GM23248 (cell line): Measurements from ENCODE around the gene SLC9A9. TPM values are rescaled to one million over a fixed set of nuclear protein-coding genes. Genes with fewer than 3 reads are reported as not detected.

Source experiments
- DNase-seq: peaks from one replicate; pipeline ENCODE4 v3.0.0-alpha.2; 2015
- H2AFZ ChIP-seq: fragments of 200-600 bp; sonication (generic); 2 replicates; pipeline ENCODE4 v1.6.1; 2016; ENCODE audit warnings: antibody characterized with exemption
- H3F3A ChIP-seq: fragments of 200-600 bp; sonication (generic); 2 replicates; pipeline ENCODE4 v1.6.1; 2016; ENCODE audit warnings: mild to moderate bottlenecking, antibody characterized with exemption, mixed run types; ENCODE audit not compliant: insufficient read depth
- H3K27ac ChIP-seq: fragments of 200-600 bp; sonication (generic); 2 replicates; pipeline ENCODE4 v1.5.1; 2016; ENCODE audit warnings: mild to moderate bottlenecking
- H3K27me3 ChIP-seq: fragments of 200-600 bp; sonication (generic); replicated peaks from 2 replicates; pipeline ENCODE4 v1.6.1; 2016; ENCODE audit warnings: mild to moderate bottlenecking; ENCODE audit not compliant: insufficient read depth
- H3K36me3 ChIP-seq: fragments of 200-600 bp; sonication (generic); 2 replicates; pipeline ENCODE4 v1.6.1; 2016; ENCODE audit warnings: low read depth, mild to moderate bottlenecking
- H3K4me1 ChIP-seq: fragments of 200-600 bp; sonication (generic); 2 replicates; pipeline ENCODE4 v1.6.1; 2016; ENCODE audit warnings: mild to moderate bottlenecking; ENCODE audit not compliant: insufficient read depth
- H3K4me2 ChIP-seq: fragments of 200-600 bp; sonication (generic); one replicate; pipeline ENCODE4 v1.6.1; 2016; ENCODE audit warnings: mild to moderate bottlenecking; ENCODE audit not compliant: unreplicated experiment
- H3K4me3 ChIP-seq: fragments of 200-600 bp; sonication (generic); 2 replicates; pipeline ENCODE4 v1.5.1; 2016; ENCODE audit warnings: mild to moderate bottlenecking
- H3K79me2 ChIP-seq: fragments of 200-600 bp; sonication (generic); 2 replicates; pipeline ENCODE4 v1.6.1; 2016; ENCODE audit warnings: mild to moderate bottlenecking; ENCODE audit not compliant: insufficient read depth
- H3K9ac ChIP-seq: fragments of 200-600 bp; sonication (generic); 2 replicates; pipeline ENCODE4 v1.6.1; 2016; ENCODE audit warnings: mild to moderate bottlenecking
- H3K9me2 ChIP-seq: fragments of 200-600 bp; sonication (generic); 2 replicates; pipeline ENCODE4 v1.6.1; 2016; ENCODE audit warnings: mixed run types, mild to moderate bottlenecking, moderate library complexity; ENCODE audit not compliant: insufficient read depth
- H3K9me3 ChIP-seq: fragments of 200-600 bp; sonication (generic); one replicate; pipeline ENCODE4 v1.6.1; 2017; ENCODE audit warnings: low read depth
- H4K20me1 ChIP-seq: fragments of 200-600 bp; sonication (generic); 2 replicates; pipeline ENCODE4 v1.6.0; 2016; ENCODE audit not compliant: insufficient read depth
- EZH2 ChIP-seq: fragments of 200-600 bp; sonication (generic); IDR thresholded peaks from 2 replicates; pipeline ENCODE4 v1.6.1; 2018; ENCODE audit warnings: antibody characterized with exemption, mild to moderate bottlenecking; ENCODE audit not compliant: insufficient read depth, poor library complexity, severe bottlenecking
- EZH2phosphoT487 ChIP-seq: fragments of 200-600 bp; sonication (generic); IDR thresholded peaks from 2 replicates; pipeline ENCODE4 v1.6.1; 2018; ENCODE audit warnings: antibody characterized with exemption, moderate library complexity, mild to moderate bottlenecking, low read depth; ENCODE audit not compliant: insufficient read depth
- WGBS, 2 experiments: methylation state at CpG; one replicate each; pipeline ENCODE4 v1.1.6; 2015 to 2017; ENCODE audit warnings: low lambda C conversion rate in 2 of 2, low coverage in 1 of 2; ENCODE audit errors: missing lambda C conversion rate in 2 of 2; 5-methylcytosine and 5-hydroxymethylcytosine counted together
- in situ Hi-C: fragments of 300-500 bp; cut with MboI; formaldehyde crosslinking; loops from 2 replicates; pipeline ENCODE4 v1.15.0; 2020
- polyA plus RNA-seq: library from polyadenylated mRNA; unstranded; fragments of >200 nt; fragmentation: Nextera tagmentation; extraction: Ambion mirVana; gene quantifications from 2 replicates; pipeline ENCODE4 v1.2.1, GENCODE V29; 2016
- total RNA-seq: library from RNA; depleted of rRNA; stranded (reverse); fragments of >200 nt; shearing (Covaris generic); gene quantifications from 2 replicates; pipeline ENCODE4 v1.2.3, GENCODE V29; 2014

Gene SLC9A9
- total and polyA plus RNA-seq, 2 experiments from 2014 or later = 2.8 to 3.2 TPM

- no peak overlapping the region for H3K9ac ChIP-seq
- H2AFZ ChIP-seq = no peak overlapping the region
- WGBS, 2 experiments = 44 to 50% methylated on average over 2 of the region's 2 CpGs
- DNase-seq = no peak
- no peaks in the 10 kb centered on the region for H3K27me3 ChIP-seq
- no peaks in the 10 kb centered on the region for H3K79me2 ChIP-seq
- no peaks in the 10 kb centered on the region for H3K4me1 ChIP-seq
- no peaks in the 10 kb centered on the region for H3K36me3 ChIP-seq
- H3F3A ChIP-seq = no peaks in the 10 kb centered on the region
- no peak overlapping the region for H3K4me3 ChIP-seq
- H3K9me2 ChIP-seq = no peaks in the 10 kb centered on the region
- H3K9me3 ChIP-seq = no peaks in the 10 kb centered on the region
- H3K4me2 ChIP-seq = no peak overlapping the region
- in situ Hi-C loops = no loop called here
- no peak overlapping the region for H3K27ac ChIP-seq
- H4K20me1 ChIP-seq = no peaks in the 10 kb centered on the region
- TF ChIP-seq EZH2 = no peak
- no peak for TF ChIP-seq EZH2phosphoT487
Observed at GRCh38 chr3:143795874-143796273, 52.4 kb downstream of the SLC9A9 start.

- H3K36me3 ChIP-seq = no peaks in the 10 kb centered on the region
- no peaks in the 10 kb centered on the region for H3K27me3 ChIP-seq
- H3K4me3 ChIP-seq = no peak overlapping the region
- no peak overlapping the region for H3K4me2 ChIP-seq
- DNase-seq = no peak
- no peaks in the 10 kb centered on the region for H4K20me1 ChIP-seq
- in situ Hi-C loops = no loop called here
- no peak overlapping the region for H3K9ac ChIP-seq
- no peaks in the 10 kb centered on the region for H3K9me2 ChIP-seq
- H3K4me1 ChIP-seq = no peaks in the 10 kb centered on the region
- H3F3A ChIP-seq = no peaks in the 10 kb centered on the region
- H3K27ac ChIP-seq = no peak overlapping the region
- 75 to 81% methylated on average over 6 of the region's 6 CpGs for WGBS, 2 experiments
- H2AFZ ChIP-seq = no peak overlapping the region
- no peaks in the 10 kb centered on the region for H3K79me2 ChIP-seq
- no peaks in the 10 kb centered on the region for H3K9me3 ChIP-seq
- TF ChIP-seq EZH2 (no peak), EZH2phosphoT487 (no peak)
Observed at GRCh38 chr3:143794793-143795462, 53.3 kb downstream of the SLC9A9 start.

- no peak for TF ChIP-seq EZH2phosphoT487
- no peak for TF ChIP-seq EZH2
- no peak overlapping the region for H3K4me2 ChIP-seq
- H3K36me3 ChIP-seq = no peaks in the 10 kb centered on the region
- no peaks in the 10 kb centered on the region for H3K27me3 ChIP-seq
- H3K27ac ChIP-seq = no peak overlapping the region
- H3K9me2 ChIP-seq = no peaks in the 10 kb centered on the region
- H2AFZ ChIP-seq = no peak overlapping the region
- in situ Hi-C loops = no loop called here
- no peaks in the 10 kb centered on the region for H3K4me1 ChIP-seq
- H3K9ac ChIP-seq = no peak overlapping the region
- no peak for DNase-seq
- WGBS, 2 experiments = 23 to 28% methylated on average over 3 of the region's 3 CpGs
- H3K79me2 ChIP-seq = no peaks in the 10 kb centered on the region
- no peaks in the 10 kb centered on the region for H3F3A ChIP-seq
- H3K9me3 ChIP-seq = no peaks in the 10 kb centered on the region
- no peak overlapping the region for H3K4me3 ChIP-seq
- H4K20me1 ChIP-seq = no peaks in the 10 kb centered on the region
Observed at GRCh38 chr3:143793971-143794370, 54.3 kb downstream of the SLC9A9 start.

- no peak for DNase-seq
- Histone ChIP-seq H3K4me3 (no peak overlapping the region), H3K4me2 (no peak overlapping the region)
Observed at GRCh38 chr3:143791386-143791785, 56.9 kb downstream of the SLC9A9 start.

More at GRCh38 chr3:143791386-143791785, 56.9 kb downstream of the SLC9A9 start:
- Histone ChIP-seq H3K27ac (no peak overlapping the region), H3K9me3 (no peaks in the 10 kb centered on the region), H3K9ac (no peak overlapping the region), H3F3A (no peaks in the 10 kb centered on the region), H2AFZ (no peak overlapping the region), H3K4me1 (peaks cover 9% of the 10 kb centered on the region), H4K20me1 (no peaks in the 10 kb centered on the region), H3K27me3 (no peaks in the 10 kb centered on the region), H3K36me3 (no peaks in the 10 kb centered on the region), H3K79me2 (no peaks in the 10 kb centered on the region), H3K9me2 (no peaks in the 10 kb centered on the region)
- in situ Hi-C loops = no loop called here
- TF ChIP-seq EZH2 = no peak
- TF ChIP-seq EZH2phosphoT487 = no peak
- 64 to 78% methylated on average over 2 of the region's 2 CpGs for WGBS, 2 experiments
